Esophagus squamous epithelium (tissue), 4 donors: ENCODE data around the gene ACSM2B.
"Not testable (repeated sequence)": the region's sequence is repeated elsewhere in the genome, so short reads cannot be mapped to it uniquely, and the experiment has no call there.

ENCODE experiments used
- POLR2A ChIP-seq, 4 donors: fragments of 450-650 bp; IDR thresholded peaks; one replicate each; pipeline ENCODE4 v1.6.1; 2017; ENCODE audit warnings: antibody characterized with exemption in 4 of 4, mild to moderate bottlenecking in 4 of 4, moderate library complexity in 3 of 4
- TF ChIP-seq, protein P1 (sequence below), 6 experiments: fragments of 450-650 bp in 4 of 6; fragments of 200-600 bp in 2 of 6; sonication (generic) in 2 of 6; IDR thresholded peaks; one replicate each; pipeline ENCODE4 v1.5.1; 2016 to 2019; ENCODE audit warnings: antibody characterized with exemption in 6 of 6, mild to moderate bottlenecking in 4 of 6, moderate library complexity in 4 of 6

DNA sequence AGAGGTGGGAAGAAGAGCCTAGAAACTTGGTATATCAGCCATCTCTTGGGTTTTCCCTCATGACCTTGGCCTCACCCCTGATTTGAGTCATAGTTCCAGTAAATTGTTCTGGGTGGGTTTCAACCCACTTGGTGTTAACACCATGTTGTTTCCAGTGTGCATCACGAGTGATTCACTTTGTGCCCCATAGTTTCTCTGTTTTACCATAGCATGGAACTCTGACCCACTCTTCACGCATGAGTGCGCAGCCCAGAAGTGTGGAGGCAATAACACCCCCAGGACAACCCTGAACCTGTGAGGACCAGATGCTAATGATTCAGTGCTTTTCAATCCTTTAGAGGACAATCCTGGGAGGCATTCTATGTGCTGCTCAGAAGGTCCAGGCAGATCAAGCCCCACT, 21.5 kb downstream of the ACSM2B start:
- TF ChIP-seq, protein P1, sequence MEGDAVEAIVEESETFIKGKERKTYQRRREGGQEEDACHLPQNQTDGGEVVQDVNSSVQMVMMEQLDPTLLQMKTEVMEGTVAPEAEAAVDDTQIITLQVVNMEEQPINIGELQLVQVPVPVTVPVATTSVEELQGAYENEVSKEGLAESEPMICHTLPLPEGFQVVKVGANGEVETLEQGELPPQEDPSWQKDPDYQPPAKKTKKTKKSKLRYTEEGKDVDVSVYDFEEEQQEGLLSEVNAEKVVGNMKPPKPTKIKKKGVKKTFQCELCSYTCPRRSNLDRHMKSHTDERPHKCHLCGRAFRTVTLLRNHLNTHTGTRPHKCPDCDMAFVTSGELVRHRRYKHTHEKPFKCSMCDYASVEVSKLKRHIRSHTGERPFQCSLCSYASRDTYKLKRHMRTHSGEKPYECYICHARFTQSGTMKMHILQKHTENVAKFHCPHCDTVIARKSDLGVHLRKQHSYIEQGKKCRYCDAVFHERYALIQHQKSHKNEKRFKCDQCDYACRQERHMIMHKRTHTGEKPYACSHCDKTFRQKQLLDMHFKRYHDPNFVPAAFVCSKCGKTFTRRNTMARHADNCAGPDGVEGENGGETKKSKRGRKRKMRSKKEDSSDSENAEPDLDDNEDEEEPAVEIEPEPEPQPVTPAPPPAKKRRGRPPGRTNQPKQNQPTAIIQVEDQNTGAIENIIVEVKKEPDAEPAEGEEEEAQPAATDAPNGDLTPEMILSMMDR (IDR thresholded peaks at IDR 0.05) = not testable (repeated sequence)
- TF ChIP-seq POLR2A (IDR thresholded peaks at IDR 0.05) = not testable (repeated sequence)
